ENCODE measurements around the gene RASGRP1.

Gene RASGRP1

DNA sequence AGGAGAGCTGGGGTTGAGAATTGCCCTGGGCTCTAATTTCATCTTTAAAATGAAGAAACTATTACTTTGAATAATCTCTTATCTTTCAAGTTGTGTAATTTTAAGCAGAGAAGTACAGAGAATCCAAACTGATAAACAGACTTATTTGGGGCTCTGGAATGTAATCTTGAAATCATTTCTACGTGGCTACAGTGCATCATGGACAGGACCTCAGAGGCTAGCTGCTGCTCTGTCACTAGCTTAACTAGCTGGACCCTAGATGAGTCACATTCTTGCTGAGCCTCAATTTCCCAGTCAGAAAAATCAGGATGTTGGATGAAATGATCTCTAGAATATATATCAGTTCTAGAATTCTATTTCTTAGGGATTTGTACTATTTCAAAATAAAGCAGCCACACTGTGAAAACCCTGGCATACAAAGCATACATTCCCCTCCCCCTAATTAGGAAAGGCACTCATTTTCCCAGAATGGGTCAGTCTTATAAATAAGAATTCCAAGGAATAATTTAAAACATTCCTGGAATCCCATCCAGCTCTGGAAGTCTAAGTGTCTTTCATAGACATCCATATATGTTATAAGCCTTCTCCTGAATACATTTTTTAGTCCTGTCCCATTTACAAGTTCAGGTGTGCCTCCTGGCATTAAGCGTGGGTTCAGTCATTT lies 47.2 kb downstream of the RASGRP1 start:
- no peak for DNase-seq (ENCODE audit: low read depth)
- H3K4me3 ChIP-seq (ENCODE audit: low read depth, low read length) = no peak overlapping the region
- TF ChIP-seq, protein P1, sequence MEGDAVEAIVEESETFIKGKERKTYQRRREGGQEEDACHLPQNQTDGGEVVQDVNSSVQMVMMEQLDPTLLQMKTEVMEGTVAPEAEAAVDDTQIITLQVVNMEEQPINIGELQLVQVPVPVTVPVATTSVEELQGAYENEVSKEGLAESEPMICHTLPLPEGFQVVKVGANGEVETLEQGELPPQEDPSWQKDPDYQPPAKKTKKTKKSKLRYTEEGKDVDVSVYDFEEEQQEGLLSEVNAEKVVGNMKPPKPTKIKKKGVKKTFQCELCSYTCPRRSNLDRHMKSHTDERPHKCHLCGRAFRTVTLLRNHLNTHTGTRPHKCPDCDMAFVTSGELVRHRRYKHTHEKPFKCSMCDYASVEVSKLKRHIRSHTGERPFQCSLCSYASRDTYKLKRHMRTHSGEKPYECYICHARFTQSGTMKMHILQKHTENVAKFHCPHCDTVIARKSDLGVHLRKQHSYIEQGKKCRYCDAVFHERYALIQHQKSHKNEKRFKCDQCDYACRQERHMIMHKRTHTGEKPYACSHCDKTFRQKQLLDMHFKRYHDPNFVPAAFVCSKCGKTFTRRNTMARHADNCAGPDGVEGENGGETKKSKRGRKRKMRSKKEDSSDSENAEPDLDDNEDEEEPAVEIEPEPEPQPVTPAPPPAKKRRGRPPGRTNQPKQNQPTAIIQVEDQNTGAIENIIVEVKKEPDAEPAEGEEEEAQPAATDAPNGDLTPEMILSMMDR (IDR thresholded peaks at IDR 0.05; ENCODE audit: control insufficient read depth, extremely low read depth, insufficient read depth) = no peak

DNA sequence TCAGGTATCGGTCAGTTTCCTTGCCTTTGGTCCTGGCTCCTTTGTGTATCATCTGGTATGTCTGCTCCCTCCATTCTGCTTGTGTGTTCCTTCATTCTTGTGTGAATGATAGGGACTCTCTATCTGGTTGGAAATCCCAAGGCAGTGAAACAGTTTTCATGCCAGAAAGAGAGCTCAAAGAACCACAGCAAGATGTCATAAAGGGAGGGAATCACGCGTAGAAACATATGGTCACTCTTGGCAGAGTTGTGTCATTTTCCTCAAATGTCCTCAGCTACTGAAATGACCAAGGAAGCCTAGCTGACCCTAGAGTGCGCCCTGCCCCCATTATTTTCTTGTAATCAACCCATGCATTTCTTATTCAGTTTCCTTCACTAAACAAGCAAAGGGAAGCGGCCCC lies 48.0 kb downstream of the RASGRP1 start:
- H3K4me3 ChIP-seq (ENCODE audit: low read depth, low read length) = no peak overlapping the region
- no peak for DNase-seq (ENCODE audit: low read depth)
- TF ChIP-seq, protein P1 (IDR thresholded peaks at IDR 0.05; ENCODE audit: control insufficient read depth, extremely low read depth, insufficient read depth) = no peak

DNA sequence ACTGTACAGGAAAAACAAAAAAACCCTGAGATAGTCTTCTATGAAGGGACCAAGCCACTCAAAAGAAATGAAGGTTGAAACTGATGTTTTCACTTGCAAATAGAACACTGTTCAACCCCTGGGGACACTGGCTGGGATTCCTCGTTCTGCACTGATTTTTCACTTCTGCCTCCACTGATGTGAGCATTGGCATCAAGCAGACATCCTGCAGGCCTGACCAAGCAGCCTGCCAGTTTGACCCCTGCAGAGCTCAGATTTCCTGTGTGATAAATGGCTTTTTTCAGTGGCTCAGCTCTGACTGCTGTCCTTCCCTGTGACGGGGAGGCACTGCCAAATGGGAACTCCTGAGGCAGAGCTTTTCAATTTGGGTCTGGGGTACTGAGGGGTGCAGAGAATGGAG lies 50.0 kb downstream of the RASGRP1 start:
- DNase-seq (ENCODE audit: low read depth) = no peak
- TF ChIP-seq, protein P1 (IDR thresholded peaks at IDR 0.05; ENCODE audit: control insufficient read depth, extremely low read depth, insufficient read depth) = no peak
- no peak overlapping the region for H3K4me3 ChIP-seq (ENCODE audit: low read depth, low read length)

DNA sequence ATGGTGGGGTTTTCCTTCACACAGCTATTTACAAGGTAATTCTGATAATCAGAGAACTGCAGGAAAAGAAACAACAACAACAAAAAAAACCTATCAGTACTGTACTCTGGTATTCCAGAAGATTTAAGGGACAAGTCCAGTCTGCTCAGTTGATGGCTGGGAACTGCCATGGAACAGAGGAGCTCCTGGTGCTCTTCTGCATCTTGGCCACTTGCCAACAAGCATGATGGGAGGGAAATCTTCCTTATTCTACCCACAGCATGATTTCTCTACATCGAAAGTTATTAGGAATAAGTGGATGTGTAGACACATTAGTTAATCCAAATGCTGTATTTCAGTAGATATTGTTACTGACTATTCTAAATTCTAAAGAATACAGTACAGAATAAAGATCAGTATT lies 51.7 kb downstream of the RASGRP1 start:
- no peak overlapping the region for H3K4me3 ChIP-seq (ENCODE audit: low read depth, low read length)
- no peak for DNase-seq (ENCODE audit: low read depth)
- TF ChIP-seq, protein P1 (IDR thresholded peaks at IDR 0.05; ENCODE audit: control insufficient read depth, extremely low read depth, insufficient read depth) = no peak

DNA sequence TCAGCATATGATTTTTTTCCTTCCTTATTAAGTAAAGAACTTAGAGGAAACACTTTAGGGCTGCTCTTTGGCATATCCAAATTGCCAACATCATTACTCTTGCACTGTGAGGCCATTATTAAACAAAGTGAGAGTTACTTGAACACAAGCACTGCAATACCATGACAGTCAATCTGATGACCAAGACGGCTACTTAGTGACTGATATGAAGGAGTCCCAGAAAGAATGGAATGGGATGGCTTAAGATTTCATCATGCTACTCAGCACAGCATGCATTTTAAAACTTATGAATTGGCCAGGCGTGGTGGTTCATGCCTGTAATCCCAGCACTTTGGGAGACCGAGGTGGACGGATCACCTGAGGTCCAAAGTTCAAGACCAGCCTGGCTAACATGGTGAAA lies 55.5 kb downstream of the RASGRP1 start:
- DNase-seq (ENCODE audit: low read depth) = no peak
- TF ChIP-seq, protein P1 (IDR thresholded peaks at IDR 0.05; ENCODE audit: control insufficient read depth, extremely low read depth, insufficient read depth) = no peak

DNA sequence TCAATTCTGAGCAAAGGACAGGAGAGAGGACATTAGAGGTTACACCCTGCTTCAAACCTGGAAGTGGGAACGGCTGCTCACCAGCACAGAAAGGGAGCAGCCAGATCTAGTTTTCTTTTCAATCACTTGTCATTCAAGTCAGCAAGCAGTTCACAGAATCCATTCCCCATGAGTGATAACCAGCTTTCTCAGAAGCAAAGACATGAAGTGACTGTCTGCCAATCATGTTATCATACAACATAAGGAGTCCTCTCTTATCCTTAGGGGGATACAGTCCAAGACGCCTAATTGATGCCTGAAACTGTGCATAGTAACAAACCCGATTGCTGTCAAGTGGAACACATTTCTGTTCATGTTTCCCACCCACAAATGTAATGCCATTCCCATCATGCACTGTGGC lies 56.0 kb downstream of the RASGRP1 start:
- no peak overlapping the region for H3K4me3 ChIP-seq (ENCODE audit: low read depth, low read length)
- no peak for DNase-seq (ENCODE audit: low read depth)
- TF ChIP-seq, protein P1 (IDR thresholded peaks at IDR 0.05; ENCODE audit: control insufficient read depth, extremely low read depth, insufficient read depth) = no peak

More for the DNA sequence above, 55.5 kb downstream of the RASGRP1 start:
- H3K4me3 ChIP-seq (ENCODE audit: low read depth, low read length) = no peak overlapping the region

DNA sequence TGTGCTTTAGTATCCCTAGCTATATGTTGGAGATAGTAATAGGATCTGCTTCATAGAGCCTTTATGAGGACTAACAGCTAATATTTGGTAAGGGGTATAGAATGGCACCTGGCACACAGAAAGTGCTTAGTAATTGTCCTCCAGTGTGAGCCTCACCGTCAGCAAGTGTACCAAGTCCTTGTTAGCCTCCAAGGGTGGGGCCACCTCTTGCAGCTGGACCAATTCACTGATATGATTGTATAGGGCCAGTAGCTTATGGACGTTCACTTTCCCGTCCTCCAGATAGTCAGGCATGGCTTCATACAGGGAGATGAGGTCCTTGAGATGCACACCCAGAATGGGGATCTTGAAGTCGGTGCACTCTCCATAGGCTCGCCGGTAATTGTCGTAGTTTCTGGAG lies 57.0 kb downstream of the RASGRP1 start:
- no peak overlapping the region for H3K4me3 ChIP-seq (ENCODE audit: low read depth, low read length)
- TF ChIP-seq, protein P1 (IDR thresholded peaks at IDR 0.05; ENCODE audit: control insufficient read depth, extremely low read depth, insufficient read depth) = no peak
- DNase-seq (ENCODE audit: low read depth) = no peak
